A673 (cell line): ENCODE data around the gene FAM110D.

ENCODE experiments used
- EZH2 ChIP-seq: fragments of 200-600 bp; sonication (generic); IDR thresholded peaks from 2 replicates; pipeline ENCODE4 v1.6.1; 2017; ENCODE audit warnings: borderline replicate concordance, low read depth, mild to moderate bottlenecking, mixed read lengths, antibody characterized with exemption, low read length; ENCODE audit not compliant: poor library complexity, severe bottlenecking
- TF ChIP-seq, protein P1 (sequence below): fragments of 300-800, 200-600 bp; sonication (generic); conservative IDR thresholded peaks from 2 replicates; pipeline ENCODE4 v1.5.1; 2017; ENCODE audit warnings: low read depth, mild to moderate bottlenecking, antibody characterized with exemption, low read length, moderate library complexity, mixed read lengths

- TF ChIP-seq, protein P1, sequence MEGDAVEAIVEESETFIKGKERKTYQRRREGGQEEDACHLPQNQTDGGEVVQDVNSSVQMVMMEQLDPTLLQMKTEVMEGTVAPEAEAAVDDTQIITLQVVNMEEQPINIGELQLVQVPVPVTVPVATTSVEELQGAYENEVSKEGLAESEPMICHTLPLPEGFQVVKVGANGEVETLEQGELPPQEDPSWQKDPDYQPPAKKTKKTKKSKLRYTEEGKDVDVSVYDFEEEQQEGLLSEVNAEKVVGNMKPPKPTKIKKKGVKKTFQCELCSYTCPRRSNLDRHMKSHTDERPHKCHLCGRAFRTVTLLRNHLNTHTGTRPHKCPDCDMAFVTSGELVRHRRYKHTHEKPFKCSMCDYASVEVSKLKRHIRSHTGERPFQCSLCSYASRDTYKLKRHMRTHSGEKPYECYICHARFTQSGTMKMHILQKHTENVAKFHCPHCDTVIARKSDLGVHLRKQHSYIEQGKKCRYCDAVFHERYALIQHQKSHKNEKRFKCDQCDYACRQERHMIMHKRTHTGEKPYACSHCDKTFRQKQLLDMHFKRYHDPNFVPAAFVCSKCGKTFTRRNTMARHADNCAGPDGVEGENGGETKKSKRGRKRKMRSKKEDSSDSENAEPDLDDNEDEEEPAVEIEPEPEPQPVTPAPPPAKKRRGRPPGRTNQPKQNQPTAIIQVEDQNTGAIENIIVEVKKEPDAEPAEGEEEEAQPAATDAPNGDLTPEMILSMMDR = no peak
- no peak for TF ChIP-seq EZH2
Measured at GRCh38 chr1:26182383-26182696, 23.5 kb downstream of the FAM110D start.
